GM23248 (cell line): ENCODE data around the gene ADM.

Experiments used
- EZH2 ChIP-seq: fragments of 200-600 bp; sonication (generic); IDR thresholded peaks from 2 replicates; pipeline ENCODE4 v1.6.1; 2018; ENCODE audit warnings: antibody characterized with exemption, mild to moderate bottlenecking; ENCODE audit not compliant: insufficient read depth, poor library complexity, severe bottlenecking
- EZH2phosphoT487 ChIP-seq: fragments of 200-600 bp; sonication (generic); IDR thresholded peaks from 2 replicates; pipeline ENCODE4 v1.6.1; 2018; ENCODE audit warnings: antibody characterized with exemption, moderate library complexity, mild to moderate bottlenecking, low read depth; ENCODE audit not compliant: insufficient read depth

DNA sequence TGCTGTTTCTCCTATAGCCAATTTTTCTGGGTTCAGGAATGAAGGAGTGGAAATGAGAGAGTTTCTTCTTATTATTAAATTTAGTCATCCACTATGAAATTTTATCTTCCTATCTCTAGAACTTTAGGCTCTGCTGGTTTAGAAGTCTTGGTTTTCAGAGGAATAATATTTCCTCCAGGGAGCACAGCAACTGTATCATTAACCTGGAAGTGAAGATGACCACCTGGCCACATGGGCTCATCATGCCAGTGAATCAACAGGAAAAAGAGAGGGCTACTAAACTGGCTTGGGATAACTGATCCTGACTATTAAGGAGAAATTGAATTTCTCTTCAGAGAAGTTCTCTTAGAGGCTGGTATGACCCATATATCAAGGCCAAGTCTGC lies 44.4 kb downstream of the ADM start:
- no peak for TF ChIP-seq EZH2
- no peak for TF ChIP-seq EZH2phosphoT487
